RWPE2 (cell line): ENCODE results near the gene CLIC1.
A peak's percentile ranks its signal among the peaks of the same experiment; 100 is the strongest.

Experiments
- ATAC-seq: fragments of 200-7000 bp; cut with Tn5 transposase; 3 replicates; pipeline ENCODE4 v1.9.1; 2021; ENCODE audit warnings: low read depth
- DNase-seq: peaks from one replicate; pipeline ENCODE4 v3.0.0-alpha.2; 2020; ENCODE audit warnings: low spot score
- H3K27ac ChIP-seq: fragments of 450-650 bp; 2 replicates; pipeline ENCODE4 v1.5.1; 2017; ENCODE audit warnings: mild to moderate bottlenecking; ENCODE audit not compliant: poor library complexity, severe bottlenecking
- H3K27me3 ChIP-seq: fragments of 250-450 bp; sonication (Bioruptor Pico); 2 replicates; pipeline ENCODE4 v1.5.1; 2021; ENCODE audit warnings: mild to moderate bottlenecking, moderate library complexity; ENCODE audit not compliant: insufficient read depth, poor library complexity, severe bottlenecking
- H3K36me3 ChIP-seq: fragments of 250-450 bp; sonication (Bioruptor Pico); 2 replicates; pipeline ENCODE4 v1.5.1; 2020; ENCODE audit warnings: low read depth, mild to moderate bottlenecking, moderate library complexity
- H3K4me1 ChIP-seq: fragments of 250-450 bp; sonication (Bioruptor Pico); 2 replicates; pipeline ENCODE4 v1.5.1; 2021; ENCODE audit warnings: mild to moderate bottlenecking, moderate library complexity; ENCODE audit not compliant: insufficient read depth, poor library complexity, severe bottlenecking
- H3K4me3 ChIP-seq: fragments of 250-450 bp; sonication (Bioruptor Pico); 2 replicates; pipeline ENCODE4 v1.5.1; 2021; ENCODE audit warnings: mild to moderate bottlenecking, moderate library complexity; ENCODE audit not compliant: severe bottlenecking
- H3K9me3 ChIP-seq: fragments of 250-450 bp; sonication (Bioruptor Pico); 2 replicates; pipeline ENCODE4 v1.5.1; 2021; ENCODE audit warnings: mild to moderate bottlenecking, moderate library complexity; ENCODE audit not compliant: severe bottlenecking
- CTCF ChIP-seq: fragments of 450-650 bp; IDR thresholded peaks from one replicate; pipeline ENCODE4 v1.5.1; 2017; ENCODE audit warnings: mild to moderate bottlenecking, moderate library complexity; ENCODE audit not compliant: poor library complexity, severe bottlenecking

Gene CLIC1

DNA sequence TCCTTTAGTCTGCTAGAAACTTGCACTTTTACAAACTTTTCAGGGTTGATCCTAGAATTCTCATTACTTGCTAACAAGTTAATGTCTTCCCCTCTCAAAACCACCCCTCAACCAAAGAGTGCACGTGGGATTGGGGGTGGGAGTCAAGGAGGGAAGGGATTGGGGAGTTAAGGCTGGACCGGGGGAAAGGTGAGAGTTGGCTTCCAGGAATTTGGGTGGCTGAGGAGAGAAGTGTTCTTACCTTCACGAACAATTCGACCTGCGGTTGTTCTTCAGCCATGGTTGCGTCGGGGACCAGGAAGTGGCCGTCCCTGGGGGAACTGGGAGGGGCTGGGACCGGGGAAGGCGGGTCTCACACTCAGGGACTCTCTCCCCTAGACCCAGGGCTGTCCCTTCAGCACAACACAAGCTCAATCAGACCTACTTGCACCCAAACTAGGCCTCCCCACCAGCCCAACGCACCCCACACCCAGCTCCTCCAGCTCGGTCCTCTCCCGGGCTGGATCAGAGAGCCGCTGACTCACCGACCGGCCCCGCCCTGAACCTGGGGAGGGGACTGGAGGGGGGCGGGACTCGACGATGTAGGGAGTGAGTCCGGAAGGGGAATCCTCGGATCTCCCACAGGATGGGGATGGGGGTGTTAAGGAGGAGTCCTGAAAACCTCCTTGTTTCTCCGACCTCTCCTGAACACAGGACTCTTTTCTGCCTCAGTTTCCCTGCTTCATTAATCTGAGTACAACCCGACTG, at the start of gene CLIC1:
CLIC1 (minus strand) TSS at position 510 of the 747 bp plus-strand sequence; CDS start at position 280, 230 bp downstream.
- peak; percentile 90 for DNase-seq
- no peak for TF ChIP-seq CTCF
- no peaks in the 10 kb centered on the region for H3K9me3 ChIP-seq
- H3K4me3 ChIP-seq: peak within 1 kb of the TSS; percentile 80
- H3K27me3 ChIP-seq: no peaks in the 10 kb centered on the region
- H3K4me1 ChIP-seq: peaks cover 38% of the 10 kb centered on the region
- H3K27ac ChIP-seq: peak within 1 kb of the TSS; percentile 93
- peak; percentile 55 for ATAC-seq
- peaks cover 43% of the 10 kb centered on the region for H3K36me3 ChIP-seq

GRCh38 chr6:31785475-31785874, 49.1 kb upstream of the CLIC1 start:
- Histone ChIP-seq H3K27me3 (no peaks in the 10 kb centered on the region), H3K9me3 (no peaks in the 10 kb centered on the region), H3K4me3 (no peak overlapping the region), H3K36me3 (peaks cover 90% of the 10 kb centered on the region), H3K4me1 (no peaks in the 10 kb centered on the region), H3K27ac (no peak overlapping the region)
- ATAC-seq (no peak), DNase-seq (no peak)
- TF ChIP-seq CTCF: no peak

- Histone ChIP-seq H3K9me3 (no peaks in the 10 kb centered on the region), H3K4me3 (no peak overlapping the region), H3K4me1 (no peaks in the 10 kb centered on the region), H3K36me3 (peaks cover 86% of the 10 kb centered on the region), H3K27me3 (no peaks in the 10 kb centered on the region), H3K27ac (no peak overlapping the region)
- ATAC-seq (no peak), DNase-seq (no peak)
- no peak for TF ChIP-seq CTCF
Measured at GRCh38 chr6:31784098-31784925, 48.0 kb upstream of the CLIC1 start.

DNA sequence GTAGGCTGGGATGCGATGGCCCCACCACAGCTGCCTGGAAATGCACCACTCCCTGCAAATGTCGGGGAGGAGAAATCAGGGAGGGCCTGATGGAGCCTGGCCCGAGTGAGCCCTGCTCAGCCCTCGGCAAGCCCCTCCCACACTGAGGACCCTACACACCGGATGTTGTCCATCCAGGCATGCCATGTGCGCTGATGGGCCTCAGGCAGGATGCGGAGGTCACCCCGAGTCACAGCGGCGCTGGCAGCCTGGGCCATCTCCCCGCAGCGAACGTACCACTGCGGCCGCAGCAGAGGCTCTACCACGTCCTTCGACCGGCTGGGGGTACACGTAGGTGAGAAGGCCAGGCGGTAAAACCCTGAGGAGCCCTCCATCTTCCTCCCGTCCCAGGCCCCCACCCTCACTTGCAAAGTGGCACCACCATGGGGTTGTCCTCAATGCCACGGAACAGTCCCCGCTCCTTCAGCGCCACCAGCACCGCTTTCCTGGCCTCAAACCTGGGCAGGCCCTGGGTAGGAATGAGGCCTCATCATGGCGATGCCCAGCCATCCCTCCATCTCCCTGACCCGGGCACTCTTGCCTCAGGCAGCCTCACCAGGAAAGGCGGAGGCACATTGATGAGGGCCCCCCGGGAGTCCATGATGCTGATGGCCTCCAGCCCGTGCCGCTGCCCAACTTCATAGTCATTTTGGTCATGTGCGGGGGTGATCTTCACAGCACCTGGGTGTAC, 46.0 kb upstream of the CLIC1 start:
- peaks cover under 1% of the 10 kb centered on the region for H3K4me1 ChIP-seq
- H3K27ac ChIP-seq: no peak overlapping the region
- peaks cover 72% of the 10 kb centered on the region for H3K36me3 ChIP-seq
- no peak for TF ChIP-seq CTCF
- H3K27me3 ChIP-seq: no peaks in the 10 kb centered on the region
- no peak for DNase-seq
- no peak for ATAC-seq
- no peak overlapping the region for H3K4me3 ChIP-seq
- no peaks in the 10 kb centered on the region for H3K9me3 ChIP-seq
